ENCODE data around the gene CRYGC.

CRYGC gene

DNA sequence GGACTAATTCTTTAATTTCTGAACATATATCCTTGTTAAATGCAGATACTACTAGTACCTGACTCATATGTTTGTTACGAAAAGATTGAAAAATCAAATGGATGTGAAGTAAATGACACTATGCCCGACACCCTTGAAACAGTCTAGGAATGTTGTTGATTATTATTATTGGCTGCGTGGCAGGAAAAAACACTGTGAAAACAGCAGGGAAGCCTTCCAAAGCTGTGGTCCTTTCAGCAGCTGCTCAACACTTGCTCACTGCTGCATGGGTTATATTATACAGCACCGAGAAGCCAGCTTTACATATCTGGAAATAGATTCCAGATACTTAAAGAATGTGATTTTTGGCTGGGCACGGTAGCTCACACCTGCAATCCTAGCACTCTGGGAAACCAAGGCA, 31.8 kb downstream of the CRYGC start:
- TF ChIP-seq, protein P1, sequence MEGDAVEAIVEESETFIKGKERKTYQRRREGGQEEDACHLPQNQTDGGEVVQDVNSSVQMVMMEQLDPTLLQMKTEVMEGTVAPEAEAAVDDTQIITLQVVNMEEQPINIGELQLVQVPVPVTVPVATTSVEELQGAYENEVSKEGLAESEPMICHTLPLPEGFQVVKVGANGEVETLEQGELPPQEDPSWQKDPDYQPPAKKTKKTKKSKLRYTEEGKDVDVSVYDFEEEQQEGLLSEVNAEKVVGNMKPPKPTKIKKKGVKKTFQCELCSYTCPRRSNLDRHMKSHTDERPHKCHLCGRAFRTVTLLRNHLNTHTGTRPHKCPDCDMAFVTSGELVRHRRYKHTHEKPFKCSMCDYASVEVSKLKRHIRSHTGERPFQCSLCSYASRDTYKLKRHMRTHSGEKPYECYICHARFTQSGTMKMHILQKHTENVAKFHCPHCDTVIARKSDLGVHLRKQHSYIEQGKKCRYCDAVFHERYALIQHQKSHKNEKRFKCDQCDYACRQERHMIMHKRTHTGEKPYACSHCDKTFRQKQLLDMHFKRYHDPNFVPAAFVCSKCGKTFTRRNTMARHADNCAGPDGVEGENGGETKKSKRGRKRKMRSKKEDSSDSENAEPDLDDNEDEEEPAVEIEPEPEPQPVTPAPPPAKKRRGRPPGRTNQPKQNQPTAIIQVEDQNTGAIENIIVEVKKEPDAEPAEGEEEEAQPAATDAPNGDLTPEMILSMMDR (IDR thresholded peaks at IDR 0.05; ENCODE audit: low read depth, low read length, missing control alignments), result no peak
- in situ Hi-C loops (cut with HindIII; ENCODE audit: low sequenced_read_pairs), result no loop called here
- H3K4me3 ChIP-seq (ENCODE audit: low read depth, low read length), result no peak overlapping the region
- DNase-seq (ENCODE audit: low read depth), result peak; percentile 26

DNA sequence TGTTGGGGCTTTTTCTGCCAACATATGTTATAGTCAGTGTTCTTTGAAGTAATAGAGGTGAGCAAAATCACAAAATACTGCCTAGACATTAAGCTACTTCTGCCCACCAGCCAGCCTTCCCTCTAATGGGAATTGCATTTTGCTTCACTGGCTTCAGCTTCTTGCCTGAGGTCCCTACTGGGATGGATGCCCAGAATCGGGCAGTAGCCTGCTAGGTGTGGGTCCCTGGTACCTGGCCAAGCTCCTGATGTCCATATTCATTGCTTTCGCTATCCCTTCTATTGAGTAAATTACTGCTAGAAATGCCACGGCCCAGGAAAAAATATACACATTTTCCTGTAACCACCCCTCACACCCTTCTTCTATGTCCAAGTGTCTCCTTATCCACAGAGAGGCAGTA, 32.3 kb downstream of the CRYGC start:
- in situ Hi-C loops (cut with HindIII; ENCODE audit: low sequenced_read_pairs), result no loop called here
- no peak overlapping the region for H3K4me3 ChIP-seq (ENCODE audit: low read depth, low read length)
- DNase-seq (ENCODE audit: low read depth), result no peak
- TF ChIP-seq, protein P1 (IDR thresholded peaks at IDR 0.05; ENCODE audit: low read depth, low read length, missing control alignments), result no peak

DNA sequence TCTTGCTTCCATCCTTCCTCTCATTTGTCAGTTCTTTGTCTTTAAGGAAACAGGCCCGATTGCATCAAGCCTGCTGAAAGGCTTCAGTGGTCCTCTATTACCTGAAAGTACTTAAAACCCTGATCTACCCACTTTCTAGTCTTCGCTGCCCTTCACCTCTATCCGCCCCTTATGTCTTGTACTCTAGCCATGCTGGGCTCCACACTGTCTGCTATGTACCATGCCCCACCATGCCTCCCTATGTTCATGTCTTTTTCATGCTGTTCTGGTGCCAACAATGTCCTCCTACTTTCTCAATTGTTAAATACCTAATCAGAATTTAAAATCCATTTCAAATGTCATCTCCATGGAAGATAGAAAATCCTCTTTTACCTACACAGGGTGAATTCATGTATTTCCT, 33.5 kb downstream of the CRYGC start:
- no peak for DNase-seq (ENCODE audit: low read depth)
- in situ Hi-C loops (cut with HindIII; ENCODE audit: low sequenced_read_pairs), result no loop called here
- H3K4me3 ChIP-seq (ENCODE audit: low read depth, low read length), result no peak overlapping the region
- TF ChIP-seq, protein P1 (IDR thresholded peaks at IDR 0.05; ENCODE audit: low read depth, low read length, missing control alignments), result no peak

DNA sequence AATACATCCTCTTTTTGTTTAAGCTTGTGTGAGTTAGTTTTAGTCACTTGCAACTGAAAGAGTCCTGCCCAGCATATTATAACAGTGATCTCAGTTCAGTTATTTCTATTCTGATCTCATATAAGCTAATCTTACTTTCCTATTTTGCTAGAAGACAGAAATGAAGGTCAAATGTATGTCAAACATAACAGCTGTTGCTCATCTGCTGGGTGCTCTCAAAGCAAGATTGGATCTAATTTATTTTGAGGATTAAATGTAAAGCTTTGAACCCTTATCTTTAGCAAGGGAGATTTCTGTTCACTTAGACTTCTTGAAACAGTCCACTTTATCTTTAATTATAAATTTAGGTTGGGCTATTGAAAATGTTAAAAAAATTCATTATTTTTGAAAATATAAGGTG, 36.5 kb downstream of the CRYGC start:
- TF ChIP-seq, protein P1 (IDR thresholded peaks at IDR 0.05; ENCODE audit: low read depth, low read length, missing control alignments), result no peak
- H3K4me3 ChIP-seq (ENCODE audit: low read depth, low read length), result no peak overlapping the region
- in situ Hi-C loops (cut with HindIII; ENCODE audit: low sequenced_read_pairs), result no loop called here
- no peak for DNase-seq (ENCODE audit: low read depth)

DNA sequence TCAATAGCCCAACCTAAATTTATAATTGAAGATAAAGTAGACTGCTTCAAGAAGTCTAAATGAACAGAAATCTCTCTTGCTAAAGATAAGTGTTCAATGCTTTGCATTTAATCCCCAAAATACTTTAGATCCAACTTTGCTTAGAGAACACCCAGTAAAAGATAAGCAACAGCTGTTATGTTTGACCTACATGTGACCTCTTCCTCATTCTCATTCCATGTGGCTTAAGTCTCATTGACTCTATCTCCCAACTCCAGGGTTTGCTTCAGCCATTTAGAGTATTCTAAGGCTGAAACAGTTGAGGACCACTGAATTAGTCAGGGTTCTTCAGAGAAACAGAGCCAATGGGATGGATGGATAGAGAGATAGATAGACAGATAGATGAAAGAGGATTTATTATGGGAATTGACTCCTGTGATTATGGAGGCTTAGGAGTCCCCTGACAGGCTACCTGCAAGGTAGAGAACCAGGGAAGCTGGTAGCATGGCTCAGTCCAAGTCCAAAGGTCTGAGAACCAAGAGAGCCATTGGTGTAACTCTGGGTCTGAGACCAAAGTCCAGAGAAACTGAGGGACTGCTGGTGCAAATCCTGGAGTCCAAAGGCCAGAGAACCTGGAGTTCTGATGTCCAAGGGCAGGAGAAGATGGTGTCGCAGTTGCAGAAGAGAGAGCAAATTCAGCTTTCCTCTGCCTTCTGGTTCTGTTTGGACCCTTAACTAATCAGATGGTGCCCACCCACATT, 37.4 kb downstream of the CRYGC start:
- in situ Hi-C loops (cut with HindIII; ENCODE audit: low sequenced_read_pairs), result no loop called here

DNA sequence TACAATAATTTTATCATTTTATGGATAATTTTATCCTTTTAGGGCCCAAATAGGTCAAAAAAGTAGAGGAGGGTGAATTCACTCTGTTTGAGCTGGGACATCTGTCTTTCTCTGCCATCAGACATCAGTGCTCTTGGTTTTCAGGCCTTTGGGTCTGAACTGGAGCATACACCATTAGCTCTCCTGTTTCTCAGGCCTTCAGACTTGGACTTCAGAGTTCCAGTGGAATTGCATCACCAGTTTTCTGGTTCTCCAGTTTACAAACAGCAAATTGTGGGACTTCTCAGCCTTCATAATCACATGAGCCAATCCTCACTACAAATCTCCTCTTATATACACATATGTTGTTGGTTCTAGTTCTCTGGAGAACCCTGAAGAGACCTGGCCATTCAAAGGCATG, 39.2 kb downstream of the CRYGC start:
- TF ChIP-seq, protein P1 (IDR thresholded peaks at IDR 0.05; ENCODE audit: low read depth, low read length, missing control alignments), result no peak
- in situ Hi-C loops (cut with HindIII; ENCODE audit: low sequenced_read_pairs), result no loop called here
- no peak overlapping the region for H3K4me3 ChIP-seq (ENCODE audit: low read depth, low read length)
- no peak for DNase-seq (ENCODE audit: low read depth)

More for the DNA sequence above, 37.4 kb downstream of the CRYGC start:
- no peak overlapping the region for H3K4me3 ChIP-seq (ENCODE audit: low read depth, low read length)
- DNase-seq (ENCODE audit: low read depth), result no peak
- TF ChIP-seq, protein P1 (IDR thresholded peaks at IDR 0.05; ENCODE audit: low read depth, low read length, missing control alignments), result no peak
